ENCODE results near the gene PHLDA3.

GRCh38 chr1:201454608-201455007, 14.4 kb downstream of the PHLDA3 start:
- TF ChIP-seq CTCF (IDR thresholded peaks at IDR 0.05; ENCODE audit: low read length) (no peak), EZH2 (IDR thresholded peaks at IDR 0.05; ENCODE audit: borderline replicate concordance, low read length) (no peak)
